AG09309 (cell line): ENCODE data around the gene AMZ1.
A peak's percentile ranks its signal among the peaks of the same experiment; 100 is the strongest.

ENCODE experiments used
- DNase-seq: peaks from one replicate; pipeline ENCODE4 v3.0.0-alpha.2; 2010; ENCODE audit warnings: low read depth
- H3K4me3 ChIP-seq: 2 replicates; pipeline ENCODE4 v1.5.1; 2011; ENCODE audit warnings: mild to moderate bottlenecking, low read depth, low read length, moderate library complexity; ENCODE audit not compliant: control insufficient read depth
- CTCF ChIP-seq: IDR thresholded peaks from 2 replicates; pipeline ENCODE4 v1.5.1; 2011; ENCODE audit warnings: mild to moderate bottlenecking, low read depth, low read length, inconsistent platforms; ENCODE audit not compliant: insufficient read depth, control insufficient read depth; ENCODE audit errors: missing control alignments

AMZ1 gene

DNA sequence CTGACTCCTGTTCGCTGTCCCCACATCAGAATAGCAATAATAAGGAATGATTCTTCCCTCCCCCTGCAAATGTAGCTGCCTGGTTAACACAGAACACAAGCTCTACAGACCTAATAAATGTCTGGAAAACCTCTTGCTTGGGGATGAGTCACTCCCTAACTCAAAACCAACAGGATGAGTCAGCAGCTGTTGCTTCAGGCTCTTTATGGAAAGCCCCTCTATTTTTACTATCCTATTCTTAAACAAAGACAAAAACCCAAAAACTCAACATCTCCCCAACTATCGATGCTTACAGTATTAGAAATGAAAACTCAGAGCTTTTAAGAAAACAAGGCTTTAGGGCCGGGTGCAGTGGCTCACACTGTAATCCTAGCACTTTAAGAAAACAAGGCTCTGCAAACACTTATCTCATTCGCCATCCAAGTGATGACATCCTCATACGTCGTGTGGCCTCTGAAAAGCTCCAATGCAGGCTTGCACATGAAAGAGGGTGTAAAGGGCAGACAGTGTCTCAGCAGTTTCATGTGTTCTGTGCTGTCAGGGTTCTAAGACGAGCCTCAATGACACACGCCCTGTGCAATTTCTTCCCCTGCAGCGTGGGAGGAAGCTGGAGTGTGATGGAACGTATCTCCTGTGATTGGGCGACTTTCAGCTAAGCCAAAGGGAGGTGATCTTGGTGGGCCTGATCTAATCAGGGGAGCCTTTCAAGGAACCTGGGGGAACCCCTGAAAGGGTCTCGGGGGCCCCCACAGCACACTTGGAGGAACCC, 70.1 kb downstream of the AMZ1 start:
- H3K4me3 ChIP-seq: peak overlapping the region; percentile 18
- DNase-seq: peak; percentile 97
- no peak for TF ChIP-seq CTCF

- no peak for DNase-seq
- peak overlapping the region; percentile 18 for H3K4me3 ChIP-seq
- TF ChIP-seq CTCF: no peak
Measured at GRCh38 chr7:2758673-2759616, 70.9 kb downstream of the AMZ1 start.

- no peak for DNase-seq
- no peak for TF ChIP-seq CTCF
- no peak overlapping the region for H3K4me3 ChIP-seq
Measured at GRCh38 chr7:2759736-2760097, 71.7 kb downstream of the AMZ1 start.

- H3K4me3 ChIP-seq: no peak overlapping the region
- DNase-seq: no peak
- TF ChIP-seq CTCF: peak; percentile 49
Measured at GRCh38 chr7:2760098-2760889, 72.3 kb downstream of the AMZ1 start.

DNA sequence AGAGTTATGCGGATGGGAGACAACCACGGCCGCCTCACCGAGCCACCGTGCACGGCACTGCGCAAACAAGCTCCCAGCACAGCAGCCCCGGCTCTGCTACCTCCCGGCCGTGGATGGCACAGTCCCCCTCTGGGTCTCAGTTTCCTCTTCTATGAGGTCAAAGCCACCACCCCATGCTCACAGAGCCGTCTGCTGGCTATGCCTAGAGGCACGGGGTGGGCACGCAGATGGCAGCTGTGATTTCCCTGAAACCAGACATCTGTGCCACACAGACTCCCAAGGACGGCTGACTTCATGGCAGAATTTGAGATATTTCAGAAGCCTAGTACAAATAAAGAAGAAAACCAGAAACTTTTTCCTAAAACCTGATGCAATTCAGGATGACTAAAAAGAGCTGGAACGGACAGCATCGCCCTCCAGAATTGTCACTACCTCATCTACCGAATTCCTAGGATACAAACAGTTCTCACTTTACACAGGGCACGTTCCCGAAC, 73.2 kb downstream of the AMZ1 start:
- DNase-seq: no peak
- TF ChIP-seq CTCF: no peak
- no peak overlapping the region for H3K4me3 ChIP-seq
